Measurements from ENCODE around the gene CDK8.

Gene CDK8

GRCh38 chr13:26221399-26221720 lies 32.6 kb upstream of the CDK8 start:
- TF ChIP-seq, protein P1, sequence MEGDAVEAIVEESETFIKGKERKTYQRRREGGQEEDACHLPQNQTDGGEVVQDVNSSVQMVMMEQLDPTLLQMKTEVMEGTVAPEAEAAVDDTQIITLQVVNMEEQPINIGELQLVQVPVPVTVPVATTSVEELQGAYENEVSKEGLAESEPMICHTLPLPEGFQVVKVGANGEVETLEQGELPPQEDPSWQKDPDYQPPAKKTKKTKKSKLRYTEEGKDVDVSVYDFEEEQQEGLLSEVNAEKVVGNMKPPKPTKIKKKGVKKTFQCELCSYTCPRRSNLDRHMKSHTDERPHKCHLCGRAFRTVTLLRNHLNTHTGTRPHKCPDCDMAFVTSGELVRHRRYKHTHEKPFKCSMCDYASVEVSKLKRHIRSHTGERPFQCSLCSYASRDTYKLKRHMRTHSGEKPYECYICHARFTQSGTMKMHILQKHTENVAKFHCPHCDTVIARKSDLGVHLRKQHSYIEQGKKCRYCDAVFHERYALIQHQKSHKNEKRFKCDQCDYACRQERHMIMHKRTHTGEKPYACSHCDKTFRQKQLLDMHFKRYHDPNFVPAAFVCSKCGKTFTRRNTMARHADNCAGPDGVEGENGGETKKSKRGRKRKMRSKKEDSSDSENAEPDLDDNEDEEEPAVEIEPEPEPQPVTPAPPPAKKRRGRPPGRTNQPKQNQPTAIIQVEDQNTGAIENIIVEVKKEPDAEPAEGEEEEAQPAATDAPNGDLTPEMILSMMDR (conservative IDR thresholded peaks at IDR 0.05; ENCODE audit: low read depth, low read length) = no peak
- no peak for DNase-seq (ENCODE audit: low read depth)
- H3K4me3 ChIP-seq (ENCODE audit: low read length) = peak overlapping the region; percentile 85

DNA sequence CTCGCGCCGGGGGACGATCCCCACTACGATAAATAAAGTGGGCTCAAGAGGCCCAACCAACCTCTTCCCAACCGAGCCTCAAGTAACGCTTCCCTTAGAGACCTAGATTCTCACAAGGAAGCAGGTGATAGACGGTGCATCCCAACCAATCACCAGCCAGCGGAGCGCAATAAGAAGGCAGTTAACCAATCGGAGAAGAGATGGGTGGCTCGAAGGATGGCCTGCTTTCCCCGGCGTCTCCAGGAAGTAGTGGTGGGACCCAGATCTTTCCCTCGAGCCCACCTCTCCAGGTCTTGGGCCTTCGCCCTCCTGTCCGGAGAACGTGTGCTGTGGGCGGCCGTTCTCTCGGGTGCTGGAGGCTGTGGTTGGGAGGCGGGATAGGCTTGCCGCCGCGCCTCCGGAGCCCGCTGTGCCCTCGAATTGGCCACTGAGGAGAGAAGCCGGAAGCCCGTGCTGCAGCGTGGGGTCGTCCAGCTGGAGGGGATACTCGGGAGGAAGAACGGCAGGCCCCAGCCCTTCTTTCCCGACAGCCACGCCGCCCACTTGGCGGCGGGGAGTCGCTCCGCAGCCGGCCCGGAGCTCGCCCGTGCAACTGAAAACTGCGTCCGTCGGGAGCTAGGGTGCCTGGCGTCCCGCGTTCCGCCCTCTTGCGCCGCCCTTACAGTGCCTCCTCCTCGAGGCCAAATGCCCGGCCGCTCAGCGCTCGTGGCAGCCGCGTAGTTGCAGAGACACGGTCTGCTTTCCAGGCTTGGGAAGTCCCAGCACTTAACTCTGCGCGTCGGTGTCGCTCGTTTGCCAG lies 32.0 kb upstream of the CDK8 start, which contains the start of gene RNF6:
Gene RNF6, minus strand, starts transcription at position 594 of the 799 bp plus-strand sequence. CDS start 2,665 bp downstream, outside the sequence.
- DNase-seq (ENCODE audit: low read depth) = peak; percentile 98
- peak within 1 kb of the TSS; percentile 85 for H3K4me3 ChIP-seq (ENCODE audit: low read length)
- TF ChIP-seq, protein P1 (conservative IDR thresholded peaks at IDR 0.05; ENCODE audit: low read depth, low read length) = no peak

- no peak for DNase-seq (ENCODE audit: low read depth)
- TF ChIP-seq, protein P1 (conservative IDR thresholded peaks at IDR 0.05; ENCODE audit: low read depth, low read length) = no peak
- peak overlapping the region; percentile 85 for H3K4me3 ChIP-seq (ENCODE audit: low read length)
These were observed 31.3 kb upstream of the CDK8 start for GRCh38 chr13:26222520-26223046.

GRCh38 chr13:26225896-26226617 lies 27.9 kb upstream of the CDK8 start:
- H3K4me3 ChIP-seq (ENCODE audit: low read length) = no peak overlapping the region
- TF ChIP-seq, protein P1 (conservative IDR thresholded peaks at IDR 0.05; ENCODE audit: low read depth, low read length) = no peak
- DNase-seq (ENCODE audit: low read depth) = no peak

DNA sequence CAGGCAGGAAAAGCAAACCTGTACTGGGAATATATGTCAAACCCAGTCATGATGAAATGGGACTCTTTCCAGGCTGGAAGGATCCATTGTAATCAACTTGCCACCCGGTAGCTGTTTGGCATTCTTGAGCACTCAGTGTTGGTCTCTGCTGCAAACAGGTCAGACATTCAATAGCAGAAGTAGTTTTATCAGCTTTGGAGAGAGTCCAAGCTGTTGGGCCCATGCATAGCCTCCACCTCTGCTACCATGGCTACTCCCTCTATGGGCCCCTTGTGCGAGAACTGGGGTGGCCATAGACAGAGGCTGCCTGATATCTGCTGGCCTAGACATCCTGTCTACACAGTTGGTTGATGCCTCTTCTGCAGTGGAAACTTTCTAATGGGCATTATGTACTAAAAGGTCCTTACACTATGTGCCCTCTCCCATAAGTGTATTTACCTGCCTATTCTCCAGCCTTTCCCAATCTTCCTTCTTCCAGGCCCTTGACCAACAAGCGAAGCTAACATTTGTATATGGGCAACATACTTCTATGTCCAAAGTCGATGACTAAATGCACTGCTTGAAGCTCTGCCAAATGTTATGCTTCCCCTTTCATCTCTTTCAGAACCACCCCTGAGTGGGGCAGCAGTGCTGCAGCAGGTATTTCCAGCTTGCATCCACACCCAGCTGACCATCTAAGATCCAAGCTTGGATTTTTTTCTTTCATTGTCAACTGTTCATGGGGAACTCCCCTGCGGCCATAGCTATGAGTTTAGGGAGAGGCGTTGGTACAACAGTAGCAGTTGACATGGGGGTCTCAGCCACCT lies 26.6 kb upstream of the CDK8 start:
- DNase-seq (ENCODE audit: low read depth) = no peak
- H3K4me3 ChIP-seq (ENCODE audit: low read length) = no peak overlapping the region
- TF ChIP-seq, protein P1 (conservative IDR thresholded peaks at IDR 0.05; ENCODE audit: low read depth, low read length) = no peak

- no peak overlapping the region for H3K4me3 ChIP-seq (ENCODE audit: low read length)
- TF ChIP-seq, protein P1 (conservative IDR thresholded peaks at IDR 0.05; ENCODE audit: low read depth, low read length) = no peak
These were observed 25.8 kb upstream of the CDK8 start for GRCh38 chr13:26228096-26228495.

More at GRCh38 chr13:26228096-26228495, 25.8 kb upstream of the CDK8 start:
- DNase-seq (ENCODE audit: low read depth) = no peak
